DND-41 (cell line): Measurements from ENCODE around the gene OR2T2.
"Not testable (repeated sequence)": the region's sequence is repeated elsewhere in the genome, so short reads cannot be mapped to it uniquely, and the experiment has no call there.

Experiments used
- CTCF ChIP-seq: IDR thresholded peaks from 2 replicates; pipeline ENCODE4 v1.5.1; 2012; ENCODE audit warnings: borderline replicate concordance, low read length, moderate library complexity, mild to moderate bottlenecking; ENCODE audit not compliant: poor library complexity, severe bottlenecking; ENCODE audit errors: extremely low read depth
- EZH2 ChIP-seq: IDR thresholded peaks from 3 replicates; pipeline ENCODE4 v1.6.1; 2012; ENCODE audit warnings: borderline replicate concordance, low read depth, mild to moderate bottlenecking, moderate library complexity, low read length, inconsistent platforms; ENCODE audit not compliant: severe bottlenecking

GRCh38 chr1:248431683-248432082 is 13.8 kb upstream of the OR2T2 start:
- not testable (repeated sequence) for TF ChIP-seq CTCF, EZH2
